CD4-positive, alpha-beta T cell (primary cell): ENCODE data around the gene MAGI1. TPM values are rescaled to one million over a fixed set of nuclear protein-coding genes. Genes with fewer than 3 reads are reported as not detected.

Source experiments
- ATAC-seq: fragments of 200-7000 bp; cut with Tn5 transposase; one replicate; pipeline ENCODE4 v1.10.0; 2022; ENCODE audit warnings: mild to moderate bottlenecking; ENCODE audit not compliant: poor library complexity
- CTCF ChIA-PET: fragments of 350-600 bp; sonication (Branson Sonifier 250); formaldehyde crosslinking; loops from one replicate; lab custom pipeline; 2021; ENCODE audit warnings: antibody characterized with exemption, inconsistent platforms; lab: Charles Lee
- POLR2A ChIA-PET: fragments of 350-600 bp; sonication (Branson Sonifier 250); formaldehyde crosslinking; loops from one replicate; lab custom pipeline; 2021; ENCODE audit warnings: antibody characterized with exemption, inconsistent platforms; lab: Charles Lee
- DNase-seq, 14 experiments: peaks; one replicate each; pipeline ENCODE4 v3.0.0-alpha.2; 2013 to 2020; ENCODE audit warnings: mixed read lengths in 2 of 14
- H3K27ac ChIP-seq, 2 donors: one replicate each; pipeline versions ENCODE4 v1.5.1 to v1.7.0; 2013; ENCODE audit warnings: low read length in 2 of 2, low read depth in 1 of 2, mild to moderate bottlenecking in 1 of 2
- H3K27me3 ChIP-seq, 2 experiments: 1 replicate in 1 of 2; 2 replicates in 1 of 2; pipeline versions ENCODE4 v1.6.1 to v1.7.0; 2013; ENCODE audit warnings: low read length in 2 of 2, control low read depth in 1 of 2, mild to moderate bottlenecking in 1 of 2, moderate library complexity in 1 of 2; ENCODE audit not compliant: insufficient read depth in 2 of 2, control insufficient read depth in 1 of 2
- H3K36me3 ChIP-seq: one replicate; pipeline ENCODE4 v1.6.1; 2013; ENCODE audit warnings: low read length, control low read depth; ENCODE audit not compliant: insufficient read depth
- H3K4me1 ChIP-seq: one replicate; pipeline ENCODE4 v1.6.1; 2013; ENCODE audit warnings: low read length, control low read depth; ENCODE audit not compliant: insufficient read depth
- H3K4me3 ChIP-seq: one replicate; pipeline ENCODE4 v1.5.1; 2013; ENCODE audit warnings: mild to moderate bottlenecking, low read length, moderate library complexity
- H3K9me3 ChIP-seq, 2 experiments: 1 replicate in 1 of 2; 2 replicates in 1 of 2; pipeline versions ENCODE4 v1.6.1 to v1.7.0; 2013; ENCODE audit warnings: low read length in 2 of 2, mild to moderate bottlenecking in 2 of 2, control low read depth in 1 of 2, moderate library complexity in 1 of 2; ENCODE audit not compliant: control insufficient read depth in 1 of 2, insufficient read depth in 1 of 2
- H3K27ac Mint-ChIP-seq: one replicate; pipeline ENCODE4 v1.8.0; 2020; ENCODE audit warnings: mixed read lengths
- H3K27me3 Mint-ChIP-seq: one replicate; pipeline ENCODE4 v1.8.0; 2021; ENCODE audit warnings: mixed read lengths
- H3K36me3 Mint-ChIP-seq: one replicate; pipeline ENCODE4 v1.8.0; 2021; ENCODE audit warnings: low read depth, mixed read lengths
- H3K4me1 Mint-ChIP-seq: one replicate; pipeline ENCODE4 v1.8.0; 2021; ENCODE audit warnings: low read depth, mixed read lengths
- H3K4me3 Mint-ChIP-seq: one replicate; pipeline ENCODE4 v1.8.0; 2020; ENCODE audit warnings: mild to moderate bottlenecking, mixed read lengths
- H3K9me3 Mint-ChIP-seq: one replicate; pipeline ENCODE4 v1.8.0; 2020; ENCODE audit warnings: mixed read lengths
- CTCF ChIP-seq: fragments of 200-600 bp; IDR thresholded peaks from one replicate; pipeline ENCODE4 v1.8.0; 2022; ENCODE audit warnings: antibody characterized with exemption, mild to moderate bottlenecking
- intact Hi-C, 2 experiments: fragments of 100-400 bp; cut with DNase I in 1 of 2; cut with micrococcal nuclease in 1 of 2; formaldehyde crosslinking; loops; one replicate each; pipeline versions ENCODE4 v1.15.1 to v1.9.0; 2023 to 2025; cut with DNase I, micrococcal nuclease
- total RNA-seq, 174 experiments: library from RNA in 2 of 174; stranded (reverse) in 2 of 174; gene quantifications; one replicate each; pipeline ENCODE4 v1.2.3 and lab custom pipeline; 2021 to 2026

Gene MAGI1
- total RNA-seq, 2 experiments from 2014 or later, result not detected

GRCh38 chr3:65508750-65509422 is 529.8 kb downstream of the MAGI1 start:
- DNase-seq (no peak), ATAC-seq (no peak)
- Histone ChIP-seq H3K4me1 (no peaks in the 10 kb centered on the region), H3K9me3 (peaks cover 0 to 10% of the 10 kb centered on the region in 2 experiments), H3K4me3 (no peak overlapping the region), H3K27me3 (no peaks in the 10 kb centered on the region), H3K27ac (no peak overlapping the region), H3K36me3 (no peaks in the 10 kb centered on the region)
- CTCF ChIA-PET, result no interaction called here
- Mint-ChIP-seq H3K36me3 (no peaks in the 10 kb centered on the region), H3K4me3 (no peak overlapping the region), H3K9me3 (peaks cover 11% of the 10 kb centered on the region), H3K27ac (no peak overlapping the region), H3K27me3 (no peaks in the 10 kb centered on the region), H3K4me1 (no peaks in the 10 kb centered on the region)
- POLR2A ChIA-PET, result no interaction called here
- intact Hi-C loops, result no loop called here
- TF ChIP-seq CTCF, result no peak

DNA sequence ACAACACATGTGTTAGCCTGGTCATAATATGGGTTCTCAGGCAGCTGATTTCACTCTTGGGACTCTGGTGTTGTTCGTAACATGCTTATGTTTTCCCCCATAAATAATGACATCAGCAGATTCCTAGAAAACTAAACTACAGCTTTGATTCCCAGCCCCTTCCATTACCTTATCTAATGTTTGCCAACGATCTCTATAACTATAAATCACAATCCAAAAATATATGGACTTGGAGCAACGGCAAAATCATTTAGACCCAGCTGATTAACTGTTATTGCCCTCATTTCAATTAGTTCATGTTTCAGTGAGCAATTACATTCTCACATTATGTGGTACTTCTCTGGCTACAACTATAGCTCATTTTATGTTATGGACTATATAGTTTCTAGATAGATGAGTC is 531.3 kb downstream of the MAGI1 start:
- no peak for ATAC-seq
- H3K4me3 Mint-ChIP-seq, result no peak overlapping the region

GRCh38 chr3:65503776-65504175 is 534.9 kb downstream of the MAGI1 start:
- H3K27me3 Mint-ChIP-seq, result no peaks in the 10 kb centered on the region
- Histone ChIP-seq H3K36me3 (no peaks in the 10 kb centered on the region), H3K4me3 (no peak overlapping the region), H3K27ac (no peak overlapping the region), H3K4me1 (no peaks in the 10 kb centered on the region), H3K27me3 (no peaks in the 10 kb centered on the region), H3K9me3 (peaks cover 0 to 4% of the 10 kb centered on the region in 2 experiments)
- H3K4me1 Mint-ChIP-seq, result no peaks in the 10 kb centered on the region
- no peak for TF ChIP-seq CTCF
- intact Hi-C loops, result no loop called here
- H3K4me3 Mint-ChIP-seq, result no peak overlapping the region
- DNase-seq (no peak), ATAC-seq (no peak)
- peaks cover 13% of the 10 kb centered on the region for H3K9me3 Mint-ChIP-seq
- ChIA-PET CTCF (no interaction called here), POLR2A (no interaction called here)
- no peak overlapping the region for H3K27ac Mint-ChIP-seq
- H3K36me3 Mint-ChIP-seq, result no peaks in the 10 kb centered on the region

More for the DNA sequence above, 531.3 kb downstream of the MAGI1 start:
- no peak overlapping the region for H3K27ac ChIP-seq
- H3K4me1 ChIP-seq, result no peaks in the 10 kb centered on the region
- no peak overlapping the region for H3K4me3 ChIP-seq
- no peak for DNase-seq
- CTCF ChIA-PET, result no interaction called here
- peaks cover 0 to 10% of the 10 kb centered on the region in 2 experiments for H3K9me3 ChIP-seq
- Mint-ChIP-seq H3K36me3 (no peaks in the 10 kb centered on the region), H3K27me3 (no peaks in the 10 kb centered on the region), H3K4me1 (no peaks in the 10 kb centered on the region), H3K9me3 (peaks cover 11% of the 10 kb centered on the region), H3K27ac (no peak overlapping the region)
- intact Hi-C loops, result no loop called here
- POLR2A ChIA-PET, result no interaction called here
- no peak for TF ChIP-seq CTCF
- H3K27me3 ChIP-seq, result no peaks in the 10 kb centered on the region
- H3K36me3 ChIP-seq, result no peaks in the 10 kb centered on the region
